MM.1S (cell line): ENCODE measurements around the gene DYNC1H1.

Source experiments
- DNase-seq: peaks from one replicate; pipeline ENCODE4 v3.0.0-alpha.2; 2015
- H2AFZ ChIP-seq: fragments of 300-600 bp; sonication (generic); 2 replicates; pipeline ENCODE4 v1.6.0; 2016; ENCODE audit warnings: antibody characterized with exemption, low read length
- H3F3A ChIP-seq: fragments of 300-600 bp; sonication (generic); 2 replicates; pipeline ENCODE4 v1.6.1; 2016; ENCODE audit warnings: mild to moderate bottlenecking, antibody characterized with exemption, low read length, moderate library complexity, mixed read lengths; ENCODE audit not compliant: insufficient read depth
- H3K27ac ChIP-seq: fragments of 300-600 bp; sonication (generic); 2 replicates; pipeline ENCODE4 v1.5.1; 2016; ENCODE audit warnings: mild to moderate bottlenecking, low read length
- H3K27me3 ChIP-seq: fragments of 300-600 bp; sonication (generic); replicated peaks from 2 replicates; pipeline ENCODE4 v1.6.0; 2016; ENCODE audit warnings: low read length; ENCODE audit not compliant: insufficient read depth
- H3K36me3 ChIP-seq: fragments of 300-600 bp; sonication (generic); replicated peaks from 2 replicates; pipeline ENCODE4 v1.6.1; 2016; ENCODE audit warnings: mild to moderate bottlenecking, low read length, mixed read lengths; ENCODE audit not compliant: insufficient read depth
- H3K4me1 ChIP-seq: fragments of 300-600 bp; sonication (generic); 2 replicates; pipeline ENCODE4 v1.6.1; 2016; ENCODE audit warnings: low read length, mixed read lengths
- H3K4me2 ChIP-seq: fragments of 300-600 bp; sonication (generic); 2 replicates; pipeline ENCODE4 v1.6.0; 2016; ENCODE audit warnings: low read depth, low read length
- H3K4me3 ChIP-seq: fragments of 300-600 bp; sonication (generic); 2 replicates; pipeline ENCODE4 v1.5.1; 2016; ENCODE audit warnings: low read length, mixed read lengths
- H3K79me2 ChIP-seq: fragments of 300-600 bp; sonication (generic); 2 replicates; pipeline ENCODE4 v1.6.1; 2016; ENCODE audit warnings: mixed run types, low read length, mixed read lengths
- H3K9ac ChIP-seq: fragments of 300-600 bp; sonication (generic); 2 replicates; pipeline ENCODE4 v1.6.1; 2016; ENCODE audit warnings: low read length, mixed read lengths
- H3K9me2 ChIP-seq: fragments of 300-600 bp; sonication (generic); replicated peaks from 2 replicates; pipeline ENCODE4 v1.6.1; 2016; ENCODE audit warnings: mild to moderate bottlenecking, low read length, mixed read lengths; ENCODE audit not compliant: insufficient read depth
- H3K9me3 ChIP-seq: fragments of 300-600 bp; sonication (generic); replicated peaks from 2 replicates; pipeline ENCODE4 v1.6.1; 2016; ENCODE audit warnings: mild to moderate bottlenecking, low read length, mixed read lengths; ENCODE audit not compliant: insufficient read depth
- H4K20me1 ChIP-seq: fragments of 300-600 bp; sonication (generic); 2 replicates; pipeline ENCODE4 v1.6.1; 2016; ENCODE audit warnings: mild to moderate bottlenecking, low read length, moderate library complexity, mixed read lengths; ENCODE audit not compliant: insufficient read depth
- EZH2 ChIP-seq: fragments of 300-600 bp; sonication (generic); optimal IDR thresholded peaks from 2 replicates; pipeline ENCODE3; 2017; ENCODE audit warnings: low read depth, mild to moderate bottlenecking, antibody characterized with exemption, low read length, mixed read lengths
- EZH2phosphoT487 ChIP-seq: fragments of 300-600 bp; sonication (generic); IDR thresholded peaks from 2 replicates; pipeline ENCODE4 v1.6.1; 2018; ENCODE audit warnings: antibody characterized with exemption, low read length
- TF ChIP-seq, protein P1 (sequence below): fragments of 300-600 bp; sonication (generic); IDR thresholded peaks from 2 replicates; pipeline ENCODE4 v1.5.1; 2016; ENCODE audit warnings: antibody characterized with exemption, low read length, mixed read lengths

DYNC1H1 gene

DNA sequence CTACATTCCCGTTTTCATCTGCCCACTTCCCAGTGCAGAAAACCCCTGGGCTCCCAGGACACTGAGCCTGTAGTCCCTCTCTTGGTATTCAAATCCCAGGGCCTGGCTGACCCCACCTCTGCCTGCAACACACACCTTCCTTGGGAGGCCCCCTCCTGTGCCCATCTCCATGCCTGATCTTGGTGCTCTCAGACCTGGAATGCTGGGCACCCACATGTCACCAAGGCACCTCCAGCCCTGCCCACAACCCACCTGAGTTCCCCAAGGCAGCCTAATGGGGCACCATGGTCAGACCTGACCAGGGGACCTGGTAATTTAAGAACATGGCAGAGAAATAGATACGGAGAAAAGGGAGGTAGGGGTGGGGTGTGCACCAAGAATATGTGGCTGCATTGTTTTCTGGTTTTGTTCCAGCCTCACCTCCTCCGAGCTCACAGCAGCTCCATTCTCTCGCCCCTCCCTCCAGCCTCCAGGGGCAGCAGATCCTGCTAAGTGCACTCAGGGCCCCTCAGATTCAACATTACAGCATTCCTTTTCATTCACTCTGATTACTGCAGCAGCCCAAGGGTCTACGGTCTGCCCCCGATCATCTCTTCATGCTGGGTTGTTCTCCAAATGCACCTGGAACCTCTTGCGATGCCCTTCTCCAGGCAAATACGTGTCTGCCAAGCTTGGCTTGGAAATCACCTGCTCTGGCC, 131.6 kb downstream of the DYNC1H1 start:
- no peak for TF ChIP-seq EZH2
- TF ChIP-seq EZH2phosphoT487 = no peak
- TF ChIP-seq, protein P1, sequence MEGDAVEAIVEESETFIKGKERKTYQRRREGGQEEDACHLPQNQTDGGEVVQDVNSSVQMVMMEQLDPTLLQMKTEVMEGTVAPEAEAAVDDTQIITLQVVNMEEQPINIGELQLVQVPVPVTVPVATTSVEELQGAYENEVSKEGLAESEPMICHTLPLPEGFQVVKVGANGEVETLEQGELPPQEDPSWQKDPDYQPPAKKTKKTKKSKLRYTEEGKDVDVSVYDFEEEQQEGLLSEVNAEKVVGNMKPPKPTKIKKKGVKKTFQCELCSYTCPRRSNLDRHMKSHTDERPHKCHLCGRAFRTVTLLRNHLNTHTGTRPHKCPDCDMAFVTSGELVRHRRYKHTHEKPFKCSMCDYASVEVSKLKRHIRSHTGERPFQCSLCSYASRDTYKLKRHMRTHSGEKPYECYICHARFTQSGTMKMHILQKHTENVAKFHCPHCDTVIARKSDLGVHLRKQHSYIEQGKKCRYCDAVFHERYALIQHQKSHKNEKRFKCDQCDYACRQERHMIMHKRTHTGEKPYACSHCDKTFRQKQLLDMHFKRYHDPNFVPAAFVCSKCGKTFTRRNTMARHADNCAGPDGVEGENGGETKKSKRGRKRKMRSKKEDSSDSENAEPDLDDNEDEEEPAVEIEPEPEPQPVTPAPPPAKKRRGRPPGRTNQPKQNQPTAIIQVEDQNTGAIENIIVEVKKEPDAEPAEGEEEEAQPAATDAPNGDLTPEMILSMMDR = no peak
- H4K20me1 ChIP-seq = no peaks in the 10 kb centered on the region
- H3K9me3 ChIP-seq = no peaks in the 10 kb centered on the region
- no peaks in the 10 kb centered on the region for H3K36me3 ChIP-seq
- no peaks in the 10 kb centered on the region for H3K27me3 ChIP-seq
- no peak overlapping the region for H3K27ac ChIP-seq
- no peak for DNase-seq
- no peak overlapping the region for H3K4me2 ChIP-seq
- no peaks in the 10 kb centered on the region for H3K79me2 ChIP-seq
- no peak overlapping the region for H2AFZ ChIP-seq
- H3K4me3 ChIP-seq = no peak overlapping the region
- no peaks in the 10 kb centered on the region for H3K4me1 ChIP-seq
- H3K9ac ChIP-seq = no peak overlapping the region
- H3K9me2 ChIP-seq = no peaks in the 10 kb centered on the region
- no peaks in the 10 kb centered on the region for H3F3A ChIP-seq

DNA sequence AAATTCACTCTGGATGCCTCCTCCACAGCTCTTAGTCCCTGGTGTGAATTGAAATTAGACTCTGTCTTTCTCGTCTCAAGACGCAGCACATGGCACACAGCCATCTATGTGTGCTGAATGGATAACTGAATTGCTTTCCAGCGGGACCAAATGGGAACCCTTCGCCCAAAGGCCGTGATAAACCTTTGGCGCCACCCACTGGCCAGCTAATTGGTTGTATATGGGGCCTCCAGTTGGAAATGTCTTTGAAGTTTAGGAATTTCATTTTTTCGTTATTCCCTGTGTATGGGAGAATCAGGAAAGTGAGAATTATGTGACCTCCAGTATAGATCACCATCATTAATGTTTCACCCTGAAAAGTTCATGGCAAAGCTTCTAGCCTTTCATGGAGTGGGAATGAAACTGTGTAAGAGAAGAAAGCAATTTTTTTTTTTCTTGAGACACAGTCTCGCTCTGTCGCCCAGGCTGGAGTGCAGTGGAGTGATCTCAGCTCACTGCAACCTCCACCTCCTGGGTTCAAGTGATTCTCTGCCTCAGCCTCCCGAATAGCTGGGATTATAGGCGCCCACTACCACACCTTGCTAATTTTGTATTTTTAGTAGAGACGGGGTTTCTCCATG, 132.3 kb downstream of the DYNC1H1 start:
- Histone ChIP-seq H3K27ac (no peak overlapping the region), H2AFZ (no peak overlapping the region), H4K20me1 (no peaks in the 10 kb centered on the region), H3K36me3 (no peaks in the 10 kb centered on the region), H3K9ac (no peak overlapping the region), H3K79me2 (no peaks in the 10 kb centered on the region), H3K4me1 (no peaks in the 10 kb centered on the region), H3K9me2 (no peaks in the 10 kb centered on the region), H3F3A (no peaks in the 10 kb centered on the region), H3K9me3 (no peaks in the 10 kb centered on the region), H3K4me2 (no peak overlapping the region), H3K27me3 (no peaks in the 10 kb centered on the region), H3K4me3 (no peak overlapping the region)
- TF ChIP-seq, protein P1 = peak; percentile 62
- no peak for TF ChIP-seq EZH2phosphoT487
- DNase-seq = peak; percentile 34

DNA sequence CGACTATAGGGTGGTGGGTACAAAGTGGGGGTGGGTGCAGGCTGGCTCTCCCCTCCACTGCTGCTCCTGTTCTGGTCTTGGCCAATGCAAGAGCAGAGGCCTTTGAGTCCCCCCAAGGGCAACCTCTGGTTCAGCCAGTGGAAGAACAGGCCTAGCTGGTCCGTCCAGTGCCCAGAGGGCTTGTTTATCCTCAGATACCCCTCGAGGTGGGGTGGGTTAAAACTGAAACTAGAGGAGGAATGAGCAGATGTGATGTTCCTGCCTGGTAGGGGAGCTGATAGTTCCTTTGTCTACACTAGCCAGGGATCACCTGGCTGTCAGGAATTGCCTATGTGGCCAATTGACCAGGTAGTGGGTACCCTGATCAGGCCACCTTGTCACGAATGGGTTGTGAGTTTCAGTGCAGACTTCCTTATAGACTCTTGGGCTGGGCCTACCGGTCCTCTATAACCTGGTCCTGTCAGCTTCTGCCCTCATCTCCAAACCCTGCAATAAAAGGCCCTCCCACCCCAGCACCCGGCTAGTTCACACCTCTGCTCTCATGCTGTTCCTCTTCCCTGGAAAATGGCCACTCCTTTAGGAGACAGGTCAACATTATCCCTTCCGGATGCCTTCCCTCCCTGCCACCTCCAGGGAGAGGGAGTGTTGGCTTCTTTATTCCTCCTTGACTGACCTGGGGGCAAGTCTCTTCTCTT, 133.2 kb downstream of the DYNC1H1 start:
- no peaks in the 10 kb centered on the region for H3K27me3 ChIP-seq
- no peaks in the 10 kb centered on the region for H3F3A ChIP-seq
- no peak overlapping the region for H3K4me3 ChIP-seq
- no peak overlapping the region for H3K27ac ChIP-seq
- no peaks in the 10 kb centered on the region for H3K79me2 ChIP-seq
- no peak overlapping the region for H3K4me2 ChIP-seq
- H3K4me1 ChIP-seq = no peaks in the 10 kb centered on the region
- TF ChIP-seq, protein P1 = no peak
- TF ChIP-seq EZH2 (no peak), EZH2phosphoT487 (no peak)
- DNase-seq = no peak
- no peaks in the 10 kb centered on the region for H3K36me3 ChIP-seq
- no peak overlapping the region for H2AFZ ChIP-seq
- H4K20me1 ChIP-seq = no peaks in the 10 kb centered on the region
- H3K9me2 ChIP-seq = no peaks in the 10 kb centered on the region
- H3K9ac ChIP-seq = no peak overlapping the region
- H3K9me3 ChIP-seq = no peaks in the 10 kb centered on the region
